GM06990 (cell line): ENCODE results near the gene GRIP1.
"Not testable (repeated sequence)": the region's sequence is repeated elsewhere in the genome, so short reads cannot be mapped to it uniquely, and the experiment has no call there.

Experiments
- DNase-seq: peaks from one replicate; pipeline ENCODE4 v3.0.0-alpha.2; 2011; ENCODE audit not compliant: insufficient read length; ENCODE audit errors: extremely low read depth
- H3K27me3 ChIP-seq: replicated peaks from 2 replicates; pipeline ENCODE4 v1.6.0; 2011; ENCODE audit warnings: low read length; ENCODE audit not compliant: control insufficient read depth, insufficient read depth
- H3K36me3 ChIP-seq: 2 replicates; pipeline ENCODE4 v1.5.1; 2011; ENCODE audit warnings: low read length; ENCODE audit not compliant: control insufficient read depth, insufficient read depth
- H3K4me3 ChIP-seq: replicated peaks from 2 replicates; pipeline ENCODE4 v1.5.1; 2011; ENCODE audit warnings: low read depth, mild to moderate bottlenecking, control low read depth, low read length
- TF ChIP-seq, protein P1 (sequence below): IDR thresholded peaks from 2 replicates; pipeline ENCODE4 v1.5.1; 2011; ENCODE audit warnings: low read length, control low read depth, mild to moderate bottlenecking, inconsistent platforms; ENCODE audit not compliant: insufficient read depth, poor library complexity, severe bottlenecking

GRIP1 gene

DNA sequence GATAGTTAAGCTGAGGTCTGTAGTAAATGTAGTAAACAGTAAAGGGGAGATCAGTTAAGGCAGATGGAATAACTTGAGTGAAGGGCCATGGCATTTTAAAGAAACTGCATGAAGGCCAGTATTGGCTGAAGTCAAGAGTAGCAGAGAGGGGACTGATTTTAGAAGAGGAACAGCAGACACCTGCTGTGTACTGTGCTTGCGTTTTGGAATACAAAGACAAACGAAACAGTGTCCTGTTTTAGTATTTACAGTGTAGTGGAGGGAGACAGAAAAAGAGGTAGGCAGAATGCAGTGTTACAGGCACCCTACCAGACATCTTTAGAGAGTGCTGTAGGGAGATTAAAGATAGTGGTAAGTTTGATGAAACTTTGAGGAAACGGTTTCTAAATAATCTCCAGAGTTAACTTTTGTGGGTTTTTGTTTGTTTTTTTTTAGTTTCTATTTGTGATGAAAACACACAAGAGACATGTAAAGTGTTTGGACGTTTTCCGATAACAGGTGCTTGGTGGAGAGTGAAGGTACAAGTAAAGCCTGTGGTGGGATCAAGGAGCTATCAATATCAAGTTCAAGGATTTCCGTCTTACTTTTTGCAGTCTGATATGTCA, 374.5 kb downstream of the GRIP1 start:
- H3K4me3 ChIP-seq = no peak overlapping the region; the same call in 1 of the 2 replicates
- TF ChIP-seq, protein P1, sequence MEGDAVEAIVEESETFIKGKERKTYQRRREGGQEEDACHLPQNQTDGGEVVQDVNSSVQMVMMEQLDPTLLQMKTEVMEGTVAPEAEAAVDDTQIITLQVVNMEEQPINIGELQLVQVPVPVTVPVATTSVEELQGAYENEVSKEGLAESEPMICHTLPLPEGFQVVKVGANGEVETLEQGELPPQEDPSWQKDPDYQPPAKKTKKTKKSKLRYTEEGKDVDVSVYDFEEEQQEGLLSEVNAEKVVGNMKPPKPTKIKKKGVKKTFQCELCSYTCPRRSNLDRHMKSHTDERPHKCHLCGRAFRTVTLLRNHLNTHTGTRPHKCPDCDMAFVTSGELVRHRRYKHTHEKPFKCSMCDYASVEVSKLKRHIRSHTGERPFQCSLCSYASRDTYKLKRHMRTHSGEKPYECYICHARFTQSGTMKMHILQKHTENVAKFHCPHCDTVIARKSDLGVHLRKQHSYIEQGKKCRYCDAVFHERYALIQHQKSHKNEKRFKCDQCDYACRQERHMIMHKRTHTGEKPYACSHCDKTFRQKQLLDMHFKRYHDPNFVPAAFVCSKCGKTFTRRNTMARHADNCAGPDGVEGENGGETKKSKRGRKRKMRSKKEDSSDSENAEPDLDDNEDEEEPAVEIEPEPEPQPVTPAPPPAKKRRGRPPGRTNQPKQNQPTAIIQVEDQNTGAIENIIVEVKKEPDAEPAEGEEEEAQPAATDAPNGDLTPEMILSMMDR = no peak
- no peaks in the 10 kb centered on the region; the same call in 1 of the 2 replicates for H3K36me3 ChIP-seq
- no peak for DNase-seq
- no peaks in the 10 kb centered on the region for H3K27me3 ChIP-seq

GRCh38 chr12:66303316-66303804, 375.5 kb downstream of the GRIP1 start:
- H3K36me3 ChIP-seq = not testable (repeated sequence)
- H3K4me3 ChIP-seq = peak overlapping the region; percentile 80
- peak; percentile 48 for DNase-seq

DNA sequence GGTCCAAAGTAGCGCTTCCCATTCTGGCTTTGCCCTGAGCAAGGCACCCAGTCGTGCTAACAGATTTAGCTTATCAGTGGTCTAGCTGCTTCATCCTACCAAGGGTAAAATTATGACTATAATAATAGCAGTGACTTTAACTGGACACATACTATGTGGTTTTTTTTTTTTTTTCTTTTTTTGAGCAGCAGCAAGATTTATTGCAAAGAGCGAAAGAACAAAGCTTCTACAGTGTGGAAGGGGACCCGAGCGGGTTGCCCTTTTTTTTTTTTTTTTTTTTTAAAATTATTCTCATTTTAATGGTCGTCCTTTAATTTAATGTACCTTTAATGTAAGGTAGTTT, 376.1 kb downstream of the GRIP1 start:
- DNase-seq = no peak
- H3K36me3 ChIP-seq = no peaks in the 10 kb centered on the region; the same call in 1 of the 2 replicates
- TF ChIP-seq, protein P1 = no peak
- no peaks in the 10 kb centered on the region for H3K27me3 ChIP-seq
- peak overlapping the region; percentile 80 for H3K4me3 ChIP-seq

More at GRCh38 chr12:66303316-66303804, 375.5 kb downstream of the GRIP1 start:
- H3K27me3 ChIP-seq = not testable (repeated sequence)

DNA sequence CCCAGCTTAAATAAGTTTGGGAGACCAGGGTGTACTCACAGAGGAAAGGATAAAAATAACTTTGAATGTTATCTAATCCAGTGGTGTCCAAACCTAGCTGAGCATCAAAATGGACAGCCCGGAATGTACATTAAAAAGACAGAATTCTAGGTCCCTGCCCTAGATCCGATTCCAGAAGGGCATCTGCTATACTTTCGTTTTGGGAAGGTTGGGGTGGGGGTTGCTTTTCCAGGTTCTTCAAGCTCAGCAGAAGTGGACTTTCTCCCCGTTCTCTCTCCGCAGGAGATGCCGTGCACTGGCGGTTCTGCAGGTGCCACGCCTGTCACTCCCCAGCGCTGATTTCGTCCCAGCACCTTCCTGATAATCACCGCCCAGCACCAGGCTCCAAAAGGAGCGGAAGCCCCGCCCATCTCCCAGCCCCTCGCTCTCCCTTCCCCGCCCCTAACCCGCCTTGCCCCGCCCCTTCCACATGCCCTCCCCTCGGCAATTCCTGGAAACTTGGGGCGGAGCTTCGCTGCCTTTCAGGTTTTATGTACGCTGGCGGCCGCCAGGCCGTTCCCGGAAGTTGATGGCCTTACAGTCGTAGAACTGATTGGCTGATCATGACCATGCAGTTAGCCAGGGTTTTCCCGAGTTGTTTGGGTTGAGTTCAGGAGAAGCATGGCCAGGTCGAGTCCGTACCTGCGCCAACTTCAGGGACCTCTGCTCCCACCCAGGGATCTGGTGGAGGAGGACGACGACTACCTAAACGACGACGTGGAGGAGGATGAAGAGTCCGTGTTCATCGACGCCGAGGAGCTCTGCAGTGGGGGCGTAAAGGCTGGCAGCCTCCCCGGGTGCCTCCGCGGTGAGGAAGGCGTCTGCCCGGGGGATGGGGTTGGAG, 376.7 kb downstream of the GRIP1 start, which contains the start of gene HELB:
Gene HELB, plus strand, starts transcription at position 550 of the 883 bp plus-strand sequence. Its CDS starts 111 bp downstream, at position 661.
- no peaks in the 10 kb centered on the region for H3K27me3 ChIP-seq
- H3K4me3 ChIP-seq = peak within 1 kb of the TSS; percentile 80
- H3K36me3 ChIP-seq = no peaks in the 10 kb centered on the region
- TF ChIP-seq, protein P1 = no peak
- DNase-seq = peak; percentile 90

DNA sequence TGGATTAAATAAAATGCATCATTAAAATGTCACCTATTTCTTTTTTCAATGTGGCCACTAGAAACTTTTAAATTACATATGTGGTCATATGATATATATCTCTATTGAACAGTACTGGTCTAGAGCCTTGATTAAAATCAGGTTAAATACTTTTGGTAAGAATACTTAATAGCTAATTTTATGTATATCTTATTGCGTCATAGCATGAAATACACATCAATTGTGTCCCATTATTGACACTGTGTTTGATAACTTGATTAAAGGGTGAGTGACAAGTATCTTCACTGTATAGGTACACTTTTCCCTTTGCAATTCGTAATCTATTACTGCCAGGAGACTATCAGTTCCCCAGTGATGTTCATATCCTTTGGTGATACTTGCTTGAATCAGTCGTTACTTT, 381.0 kb downstream of the GRIP1 start:
- H3K4me3 ChIP-seq = no peak overlapping the region
- no peak for DNase-seq
- no peaks in the 10 kb centered on the region for H3K36me3 ChIP-seq
- TF ChIP-seq, protein P1 = no peak
- no peaks in the 10 kb centered on the region for H3K27me3 ChIP-seq
